DLD1 (cell line): ENCODE measurements around the gene TMEM176B.

Experiments used
- in situ Hi-C: cut with HindIII; loops from 2 replicates; pipeline ENCODE4 v1.10.0; 2017; ENCODE audit warnings: low sequenced_read_pairs

Gene TMEM176B

DNA sequence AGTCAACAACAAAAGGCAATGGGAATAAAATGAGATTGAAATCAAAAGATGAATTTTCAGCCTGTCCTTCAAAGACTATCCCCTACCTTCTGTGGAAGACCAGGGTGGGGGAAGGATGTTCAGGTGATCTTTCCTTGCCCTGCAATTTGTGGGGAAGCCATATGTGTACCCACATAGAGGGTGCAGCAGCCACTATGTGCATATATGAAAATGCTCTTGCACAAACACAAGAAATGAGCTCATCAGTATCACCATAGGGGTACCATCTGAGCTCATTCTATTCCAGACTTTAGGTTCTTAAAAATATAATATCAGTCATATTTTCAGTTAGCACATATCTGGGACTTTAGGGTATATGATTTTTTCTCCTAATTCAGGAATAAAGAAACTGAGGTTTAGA lies 45.2 kb downstream of the TMEM176B start:
- in situ Hi-C loops = no loop called here

DNA sequence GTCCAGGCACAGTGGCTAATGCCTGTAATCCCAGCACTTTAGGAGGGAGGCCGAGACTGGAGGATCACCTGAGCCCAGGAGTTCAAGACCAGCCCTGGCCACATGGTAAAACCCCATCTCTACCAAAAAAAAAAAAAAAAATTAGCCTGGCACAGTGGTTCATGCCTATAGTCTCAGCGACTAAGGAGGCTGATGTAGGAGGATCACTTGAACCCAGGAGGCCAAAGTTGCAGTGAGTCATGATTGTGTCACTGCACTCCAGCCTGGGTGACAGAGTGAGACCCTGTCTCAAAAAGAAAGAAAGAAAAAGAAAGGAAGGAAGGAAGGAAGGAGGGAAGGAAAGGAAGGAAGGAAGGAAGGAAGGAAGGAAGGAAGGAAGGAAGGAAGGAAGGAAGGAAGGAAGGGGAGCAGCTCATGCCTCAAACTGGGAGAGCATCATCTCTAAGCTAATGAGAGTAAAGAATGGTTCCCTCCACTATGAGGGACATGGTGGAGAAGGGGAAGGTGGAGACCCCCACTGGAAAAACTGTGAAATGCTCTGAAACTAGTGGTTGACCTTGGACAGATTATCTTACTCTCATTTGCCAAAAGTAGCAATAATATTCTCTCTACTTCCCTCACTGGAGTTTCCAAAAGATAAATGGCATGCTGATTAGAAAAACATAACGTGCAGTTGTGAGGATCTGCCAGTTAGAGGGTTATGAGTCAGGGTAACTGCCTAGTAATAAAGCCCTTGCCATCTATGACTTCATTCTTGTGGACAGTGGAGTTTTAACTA lies 46.1 kb downstream of the TMEM176B start:
- in situ Hi-C loops = no loop called here

DNA sequence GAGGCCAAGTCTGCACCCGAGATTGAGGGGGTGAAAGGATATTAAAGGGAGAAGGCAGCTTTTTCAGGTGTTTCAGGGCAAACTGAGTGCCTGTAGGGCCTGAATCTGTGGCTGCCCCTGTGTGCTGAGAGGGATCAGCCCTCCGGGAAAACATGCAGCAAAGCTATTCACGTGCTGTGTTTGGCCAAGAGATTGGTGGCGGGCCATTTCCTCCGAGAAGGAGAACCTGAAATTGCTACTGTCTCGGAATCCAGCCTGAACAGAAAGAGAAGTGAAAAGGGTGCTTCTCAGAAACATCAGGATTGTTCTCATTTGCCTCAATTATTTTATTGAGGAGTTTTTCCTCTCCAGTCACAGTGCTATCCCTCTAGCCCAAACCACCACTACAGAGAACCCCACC lies 46.9 kb downstream of the TMEM176B start:
- in situ Hi-C loops = no loop called here

DNA sequence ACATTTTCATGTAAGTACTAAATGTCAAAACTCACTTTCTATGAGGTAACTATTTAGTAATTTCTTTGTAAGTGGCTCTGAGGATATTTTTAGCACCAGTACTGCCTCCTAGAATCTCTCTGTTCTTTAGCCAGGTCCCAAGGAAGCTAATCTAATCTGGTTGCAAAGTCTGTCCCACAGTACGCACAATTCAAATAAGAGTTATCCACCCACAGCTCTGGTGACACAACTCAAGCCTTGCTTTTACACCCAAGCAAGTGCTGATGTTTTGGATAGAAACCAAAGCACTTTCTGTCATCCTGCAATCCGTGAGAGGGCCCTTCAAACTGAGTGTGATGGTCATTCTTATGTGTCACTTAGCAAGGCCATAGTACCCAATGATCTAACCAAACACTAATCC lies 48.5 kb downstream of the TMEM176B start:
- in situ Hi-C loops = no loop called here

DNA sequence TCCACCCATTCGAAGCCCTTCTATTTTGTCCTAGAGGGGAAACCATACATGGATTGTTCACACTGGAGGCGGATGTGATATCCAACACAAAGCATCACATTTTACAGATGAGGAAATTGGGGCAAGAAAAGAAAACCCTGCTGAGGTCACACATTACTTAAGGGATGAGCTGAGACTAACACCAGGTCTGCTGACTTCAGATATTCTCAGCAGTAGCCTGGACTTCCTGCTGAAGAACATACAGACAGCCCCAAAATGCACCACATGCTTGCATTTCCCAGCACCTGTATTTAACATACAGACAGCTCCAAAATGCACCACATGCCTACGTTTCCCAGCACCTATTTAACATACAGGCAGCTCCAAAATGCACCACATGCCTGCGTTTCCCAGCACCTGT lies 51.8 kb downstream of the TMEM176B start:
- in situ Hi-C loops = no loop called here

DNA sequence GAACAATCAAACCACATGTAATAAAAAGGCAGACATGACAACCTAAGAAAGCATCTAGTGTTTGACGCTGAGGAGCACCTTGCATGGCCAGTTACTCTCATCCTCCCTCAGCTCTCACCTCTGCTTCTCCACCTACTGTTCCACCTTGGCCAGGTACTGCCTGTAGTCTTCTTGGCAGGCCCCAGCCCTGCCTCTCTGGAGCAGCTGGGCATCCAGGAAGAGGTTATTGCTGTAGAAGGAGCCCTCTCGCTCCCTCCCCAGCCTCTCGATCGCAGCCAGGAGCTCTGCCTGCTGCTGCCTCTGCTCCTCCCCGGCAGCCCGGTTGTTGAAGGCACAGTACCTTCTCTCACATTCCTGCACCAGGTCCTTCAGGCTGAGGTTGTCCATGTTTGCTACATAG lies 53.2 kb downstream of the TMEM176B start:
- in situ Hi-C loops = no loop called here

DNA sequence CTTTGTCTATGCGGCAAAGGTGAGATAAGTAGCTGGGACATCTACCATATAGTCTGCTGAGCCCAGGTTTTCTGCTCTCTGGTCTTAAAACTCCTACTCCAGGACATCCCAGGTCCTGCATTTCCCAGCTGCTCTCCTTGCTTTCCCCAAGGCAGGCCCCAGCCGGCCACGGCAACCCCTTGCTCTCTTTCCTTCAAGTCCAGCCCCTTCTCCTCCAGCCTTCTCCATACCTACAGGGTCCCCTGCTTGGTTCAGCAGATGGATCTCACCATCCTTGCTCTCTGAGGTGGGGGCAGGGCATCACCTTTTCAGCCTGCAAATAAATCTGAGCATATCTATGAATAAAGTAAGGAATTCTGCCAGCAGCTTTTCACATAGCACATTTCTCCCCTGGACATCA lies 54.3 kb downstream of the TMEM176B start:
- in situ Hi-C loops = no loop called here

DNA sequence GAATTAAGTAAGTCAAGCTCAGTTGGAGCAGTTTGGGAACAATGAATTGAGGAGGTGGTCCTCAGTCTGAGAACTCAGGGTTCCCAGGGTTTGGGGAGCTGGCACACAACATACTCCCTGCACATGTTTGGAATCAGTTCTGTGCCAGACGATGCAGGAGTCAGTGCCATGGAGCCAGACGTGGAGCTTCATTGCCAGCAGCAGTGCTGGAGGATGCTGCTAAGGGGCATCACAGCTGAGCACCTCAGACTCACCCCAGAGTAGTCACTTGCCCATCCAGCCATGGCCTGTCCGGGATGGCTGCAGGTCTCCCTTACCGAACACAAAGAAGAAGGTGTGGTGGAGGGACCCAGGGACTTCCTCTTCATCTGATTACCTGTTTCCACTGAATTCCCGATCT lies 55.1 kb downstream of the TMEM176B start:
- in situ Hi-C loops = no loop called here

DNA sequence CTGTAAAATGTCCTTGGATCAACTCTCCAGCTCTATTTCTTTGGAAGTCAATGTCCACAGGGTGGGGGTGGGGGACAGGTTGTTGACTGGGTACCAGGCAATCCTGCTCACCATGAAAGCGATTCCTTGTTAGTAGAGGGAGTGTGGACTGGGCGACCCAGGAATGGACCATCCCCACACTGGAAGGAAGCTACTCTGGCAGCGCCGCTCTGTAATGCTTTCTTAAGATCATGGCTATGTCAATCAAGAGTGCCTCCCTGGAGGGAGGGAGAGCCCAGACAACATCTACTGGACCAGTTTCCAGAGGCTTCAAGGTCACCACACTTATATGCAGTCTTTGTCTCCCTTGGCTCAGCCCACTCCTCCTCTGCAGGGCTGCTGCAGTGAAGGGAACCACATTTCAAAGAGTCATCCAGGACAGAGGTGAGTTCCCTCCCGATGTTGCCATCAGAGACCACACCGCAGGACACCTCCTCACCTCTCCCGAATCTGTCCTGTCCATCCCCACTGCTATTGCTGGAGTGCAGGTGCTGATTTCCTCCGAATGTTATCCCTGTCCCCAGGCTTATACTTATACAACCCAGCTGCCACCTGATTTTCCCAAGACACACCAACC lies 56.0 kb downstream of the TMEM176B start:
- in situ Hi-C loops = no loop called here

DNA sequence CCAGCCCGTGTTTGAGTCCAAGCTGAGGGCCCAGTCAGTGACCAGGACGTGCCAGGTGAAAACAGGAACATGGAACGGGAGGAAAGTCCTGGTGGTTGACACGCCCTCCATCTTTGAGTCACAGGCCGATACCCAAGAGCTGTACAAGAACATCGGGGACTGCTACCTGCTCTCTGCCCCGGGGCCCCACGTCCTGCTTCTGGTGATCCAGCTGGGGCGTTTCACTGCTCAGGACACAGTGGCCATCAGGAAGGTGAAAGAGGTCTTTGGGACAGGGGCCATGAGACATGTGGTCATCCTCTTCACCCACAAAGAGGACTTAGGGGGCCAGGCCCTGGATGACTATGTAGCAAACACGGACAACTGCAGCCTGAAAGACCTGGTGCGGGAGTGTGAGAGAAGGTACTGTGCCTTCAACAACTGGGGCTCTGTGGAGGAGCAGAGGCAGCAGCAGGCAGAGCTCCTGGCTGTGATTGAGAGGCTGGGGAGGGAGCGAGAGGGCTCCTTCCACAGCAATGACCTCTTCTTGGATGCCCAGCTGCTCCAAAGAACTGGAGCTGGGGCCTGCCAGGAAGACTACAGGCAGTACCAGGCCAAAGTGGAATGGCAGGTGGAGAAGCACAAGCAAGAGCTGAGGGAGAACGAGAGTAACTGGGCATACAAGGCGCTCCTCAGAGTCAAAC lies 57.7 kb downstream of the TMEM176B start:
- in situ Hi-C loops = no loop called here
